ENCODE data around the gene NTRK3.

DNA sequence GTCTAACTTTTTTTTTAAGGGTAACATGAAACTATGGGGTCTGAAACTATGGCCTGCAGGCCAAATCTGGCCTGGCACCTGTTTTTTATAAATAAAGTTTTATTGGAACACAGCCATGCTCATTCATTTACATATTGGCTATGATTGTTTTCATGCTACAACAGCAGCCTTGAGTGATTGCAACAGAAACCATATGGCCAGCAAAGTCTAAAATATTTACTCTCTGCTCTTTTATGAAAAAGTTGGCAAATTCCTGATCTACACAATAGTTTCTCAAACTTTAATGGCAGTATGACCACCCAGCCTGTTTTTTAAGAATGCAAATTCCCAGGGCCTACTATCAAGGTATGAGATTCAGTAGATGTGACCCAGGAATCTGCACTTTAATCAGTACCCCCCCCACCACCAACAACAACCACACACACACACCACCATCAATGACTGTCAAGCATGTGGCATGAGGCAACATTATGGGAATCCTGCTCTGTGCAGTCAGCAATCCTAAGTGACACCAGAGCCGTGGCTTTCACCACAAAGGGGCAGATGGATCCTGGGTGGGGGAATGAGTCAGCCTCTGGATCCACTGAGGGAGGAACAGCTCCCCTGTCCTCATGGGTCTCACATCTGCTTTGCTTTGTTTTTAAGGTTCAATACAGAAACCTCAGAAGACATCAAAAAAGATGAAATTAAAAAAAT is 142.8 kb downstream of the NTRK3 start:
- TF ChIP-seq, protein P1, sequence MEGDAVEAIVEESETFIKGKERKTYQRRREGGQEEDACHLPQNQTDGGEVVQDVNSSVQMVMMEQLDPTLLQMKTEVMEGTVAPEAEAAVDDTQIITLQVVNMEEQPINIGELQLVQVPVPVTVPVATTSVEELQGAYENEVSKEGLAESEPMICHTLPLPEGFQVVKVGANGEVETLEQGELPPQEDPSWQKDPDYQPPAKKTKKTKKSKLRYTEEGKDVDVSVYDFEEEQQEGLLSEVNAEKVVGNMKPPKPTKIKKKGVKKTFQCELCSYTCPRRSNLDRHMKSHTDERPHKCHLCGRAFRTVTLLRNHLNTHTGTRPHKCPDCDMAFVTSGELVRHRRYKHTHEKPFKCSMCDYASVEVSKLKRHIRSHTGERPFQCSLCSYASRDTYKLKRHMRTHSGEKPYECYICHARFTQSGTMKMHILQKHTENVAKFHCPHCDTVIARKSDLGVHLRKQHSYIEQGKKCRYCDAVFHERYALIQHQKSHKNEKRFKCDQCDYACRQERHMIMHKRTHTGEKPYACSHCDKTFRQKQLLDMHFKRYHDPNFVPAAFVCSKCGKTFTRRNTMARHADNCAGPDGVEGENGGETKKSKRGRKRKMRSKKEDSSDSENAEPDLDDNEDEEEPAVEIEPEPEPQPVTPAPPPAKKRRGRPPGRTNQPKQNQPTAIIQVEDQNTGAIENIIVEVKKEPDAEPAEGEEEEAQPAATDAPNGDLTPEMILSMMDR (IDR thresholded peaks at IDR 0.05): no peak
- TF ChIP-seq POLR2A (IDR thresholded peaks at IDR 0.05): no peak
